GM12874 (cell line): ENCODE measurements around the gene GBP1.

Experiments used
- CTCF ChIP-seq: IDR thresholded peaks from 2 replicates; pipeline ENCODE4 v1.5.1; 2011; ENCODE audit warnings: low read depth, mild to moderate bottlenecking, control low read depth, low read length, moderate library complexity; ENCODE audit not compliant: insufficient read depth

GBP1 gene

GRCh38 chr1:89050649-89051033, 14.4 kb downstream of the GBP1 start:
- TF ChIP-seq CTCF = no peak

- TF ChIP-seq CTCF = no peak
These were observed 17.3 kb downstream of the GBP1 start for GRCh38 chr1:89047734-89048133.

GRCh38 chr1:89044970-89045721, 19.9 kb downstream of the GBP1 start:
- TF ChIP-seq CTCF = no peak

GRCh38 chr1:89043940-89044339, 21.1 kb downstream of the GBP1 start:
- no peak for TF ChIP-seq CTCF

- no peak for TF ChIP-seq CTCF
These were observed 22.5 kb downstream of the GBP1 start for GRCh38 chr1:89042491-89042890.

- no peak for TF ChIP-seq CTCF
These were observed 23.3 kb downstream of the GBP1 start for GRCh38 chr1:89041721-89042120.

GRCh38 chr1:89041119-89041641, 23.8 kb downstream of the GBP1 start:
- no peak for TF ChIP-seq CTCF
